Liver (tissue), 9 donors: ENCODE data around the gene DIPK1C. TPM values are rescaled to one million over a fixed set of nuclear protein-coding genes. Genes with fewer than 3 reads are reported as not detected.

ENCODE experiments used
- DNase-seq: peaks from one replicate; pipeline ENCODE4 v3.0.0-alpha.2; 2017; ENCODE audit warnings: low spot score
- H3K27ac ChIP-seq, 2 donors: one replicate each; pipeline ENCODE4 v1.7.0; 2013; ENCODE audit warnings: inconsistent platforms in 2 of 2, low read length in 2 of 2, control low read depth in 1 of 2, low read depth in 1 of 2, mild to moderate bottlenecking in 1 of 2
- H3K27me3 ChIP-seq, 4 donors: one replicate each; pipeline versions ENCODE4 v1.6.1 to v1.7.0; 2013; ENCODE audit warnings: low read length in 3 of 4, inconsistent platforms in 1 of 4, mild to moderate bottlenecking in 1 of 4, moderate library complexity in 1 of 4; ENCODE audit not compliant: control insufficient read depth in 4 of 4, insufficient read depth in 4 of 4
- H3K36me3 ChIP-seq, 4 donors: one replicate each; pipeline versions ENCODE4 v1.6.1 to v1.7.0; 2013; ENCODE audit warnings: low read length in 3 of 4, mild to moderate bottlenecking in 3 of 4, low read depth in 1 of 4, moderate library complexity in 1 of 4; ENCODE audit not compliant: control insufficient read depth in 4 of 4, insufficient read depth in 3 of 4
- H3K4me1 ChIP-seq, 4 donors: one replicate each; pipeline versions ENCODE4 v1.6.1 to v1.7.0; 2013; ENCODE audit warnings: low read length in 3 of 4, mild to moderate bottlenecking in 3 of 4, moderate library complexity in 1 of 4; ENCODE audit not compliant: control insufficient read depth in 4 of 4, insufficient read depth in 4 of 4
- H3K4me3 ChIP-seq, 3 donors: one replicate each; pipeline versions ENCODE4 v1.6.1 to v1.7.0; 2013; ENCODE audit warnings: low read length in 3 of 3, control low read depth in 1 of 3, low read depth in 1 of 3, mild to moderate bottlenecking in 1 of 3
- H3K9ac ChIP-seq, 2 donors: one replicate each; pipeline ENCODE4 v1.7.0; 2013; ENCODE audit warnings: low read length in 2 of 2, mild to moderate bottlenecking in 2 of 2, moderate library complexity in 2 of 2, control low read depth in 1 of 2, low read depth in 1 of 2
- H3K9me3 ChIP-seq, 4 donors: one replicate each; pipeline versions ENCODE4 v1.6.1 to v1.7.0; 2013; ENCODE audit warnings: low read length in 3 of 4; ENCODE audit not compliant: control insufficient read depth in 4 of 4
- ATF3 ChIP-seq: IDR thresholded peaks from 2 replicates; pipeline ENCODE4 v1.6.1; 2016; ENCODE audit warnings: antibody characterized with exemption
- CTCF ChIP-seq: fragments of 150-350 bp; IDR thresholded peaks from 2 replicates; pipeline ENCODE4 v1.5.1; 2017; ENCODE audit warnings: improper control_type of control experiment, low read depth, low read length; ENCODE audit not compliant: missing input control
- EGR1 ChIP-seq, 2 donors: IDR thresholded peaks; 2 replicates each; pipeline ENCODE4 v1.6.1; 2016 to 2018; ENCODE audit warnings: antibody characterized with exemption in 2 of 2, low read depth in 2 of 2
- FOXA1 ChIP-seq: IDR thresholded peaks from 2 replicates; pipeline ENCODE4 v1.6.1; 2016; ENCODE audit warnings: antibody characterized with exemption
- FOXA2 ChIP-seq: IDR thresholded peaks from 2 replicates; pipeline ENCODE4 v1.6.1; 2016; ENCODE audit warnings: antibody characterized with exemption
- GABPA ChIP-seq, 2 donors: IDR thresholded peaks in 1 of 2; conservative IDR thresholded peaks in 1 of 2; 2 replicates each; pipeline ENCODE4 v1.6.1; 2016; ENCODE audit warnings: antibody characterized with exemption in 2 of 2, mild to moderate bottlenecking in 1 of 2, moderate library complexity in 1 of 2
- HNF4A ChIP-seq, 2 donors: conservative IDR thresholded peaks; 2 replicates each; pipeline ENCODE4 v1.6.1; 2016; ENCODE audit warnings: antibody characterized with exemption in 2 of 2, mild to moderate bottlenecking in 2 of 2
- HNF4G ChIP-seq: IDR thresholded peaks from 2 replicates; pipeline ENCODE4 v1.6.1; 2016; ENCODE audit warnings: antibody characterized with exemption
- JUND ChIP-seq, 2 donors: IDR thresholded peaks; 2 replicates each; pipeline ENCODE4 v1.6.1; 2016; ENCODE audit warnings: antibody characterized with exemption in 2 of 2
- NR2F2 ChIP-seq: IDR thresholded peaks from 2 replicates; pipeline ENCODE4 v1.6.1; 2016; ENCODE audit warnings: antibody characterized with exemption
- RAD21 ChIP-seq, 2 donors: IDR thresholded peaks; 2 replicates each; pipeline ENCODE4 v1.6.1; 2016; ENCODE audit warnings: antibody characterized with exemption in 2 of 2, mild to moderate bottlenecking in 2 of 2
- REST ChIP-seq: IDR thresholded peaks from 2 replicates; pipeline ENCODE4 v1.6.1; 2016; ENCODE audit warnings: antibody characterized with exemption, mild to moderate bottlenecking
- RXRA ChIP-seq, 2 donors: IDR thresholded peaks; 2 replicates each; pipeline ENCODE4 v1.6.1; 2017 to 2018; ENCODE audit warnings: antibody characterized with exemption in 2 of 2, mild to moderate bottlenecking in 1 of 2
- SP1 ChIP-seq: IDR thresholded peaks from 2 replicates; pipeline ENCODE4 v1.6.1; 2018; ENCODE audit warnings: antibody characterized with exemption, mild to moderate bottlenecking
- TAF1 ChIP-seq: conservative IDR thresholded peaks from 2 replicates; pipeline ENCODE4 v1.6.1; 2016; ENCODE audit warnings: antibody characterized with exemption, mild to moderate bottlenecking
- YY1 ChIP-seq: IDR thresholded peaks from 2 replicates; pipeline ENCODE4 v1.6.1; 2016; ENCODE audit warnings: antibody characterized with exemption, mild to moderate bottlenecking
- ZBTB33 ChIP-seq: IDR thresholded peaks from 2 replicates; pipeline ENCODE4 v1.6.1; 2016; ENCODE audit warnings: antibody characterized with exemption
- WGBS: extraction: QIAGEN DNeasy Blood & Tissue Kit; methylation state at CpG from one replicate; pipeline ENCODE4 v1.1.7; 2013; 5-methylcytosine and 5-hydroxymethylcytosine counted together
- polyA plus RNA-seq, 2 donors: library from polyadenylated mRNA; stranded (reverse) in 1 of 2; unstranded in 1 of 2; fragments of 200-250 nt in 1 of 2; fragments of >200 nt in 1 of 2; fragmentation: Nextera tagmentation in 1 of 2; extraction: Ambion mirVana in 1 of 2; gene quantifications; one replicate each; pipeline versions ENCODE4 v1.2.1 to v1.2.3, GENCODE V29; 2013 to 2015
- total RNA-seq, 2 donors: library from RNA; depleted of rRNA; stranded (reverse); fragments of >200 nt; gene quantifications; one replicate each; pipeline ENCODE4 v1.2.3, GENCODE V29; 2014
- donor health status: healthy.
- donor health status: healthy.
- donor health status: healthy.
- donor health status: healthy.
- donor health status: healthy.

DIPK1C gene
- total and polyA plus RNA-seq, 4 donors: 0.06 to 0.19 (median 0.08) TPM; not detected in 1

- TF ChIP-seq REST (no peak), CTCF (no peak)
Observed at GRCh38 chr18:74488354-74488753, 31.2 kb upstream of the DIPK1C start (continued).

GRCh38 chr18:74486119-74486849 lies 29.2 kb upstream of the DIPK1C start:
- Histone ChIP-seq H3K9ac (no peak overlapping the region), H3K4me1 (no peaks in the 10 kb centered on the region), H3K27me3 (no peaks in the 10 kb centered on the region), H3K9me3 (no peaks in the 10 kb centered on the region), H3K27ac (no peak overlapping the region), H3K4me3 (no peak overlapping the region), H3K36me3 (no peaks in the 10 kb centered on the region)
- DNase-seq: no peak
- WGBS: 94% methylated on average over 15 of the region's 15 CpGs
- no peak for TF ChIP-seq EGR1 (IDR thresholded peaks at IDR 0.05; ENCODE audit: low read depth in 2 of 2)
- TF ChIP-seq HNF4A (conservative IDR thresholded peaks at IDR 0.05): no peak
- no peak for TF ChIP-seq GABPA (IDR thresholded peaks at IDR 0.05 in 1 of 2, conservative IDR thresholded peaks at IDR 0.05 in 1 of 2)
- TF ChIP-seq ATF3: no peak
- TF ChIP-seq HNF4G: no peak
- TF ChIP-seq FOXA2: no peak
- no peak for TF ChIP-seq YY1
- TF ChIP-seq RAD21 (IDR thresholded peaks at IDR 0.05): no peak
- TF ChIP-seq RXRA (IDR thresholded peaks at IDR 0.05): no peak
- no peak for TF ChIP-seq FOXA1
- TF ChIP-seq TAF1: no peak
- no peak for TF ChIP-seq SP1
- no peak for TF ChIP-seq JUND (IDR thresholded peaks at IDR 0.05)
- TF ChIP-seq ZBTB33: no peak
- TF ChIP-seq NR2F2: no peak
